GM18519 (cell line): Measurements from ENCODE around the gene CLDN3.
"Not testable (repeated sequence)": the region's sequence is repeated elsewhere in the genome, so short reads cannot be mapped to it uniquely, and the experiment has no call there.

Experiments used
- ATAC-seq: cut with Tn5 transposase; IDR thresholded peaks from one replicate; pipeline ENCODE4 v1.9.1; 2021; ENCODE audit warnings: mild to moderate bottlenecking, moderate library complexity; ENCODE audit not compliant: unreplicated experiment, low FRiP score

The CLDN3 gene

DNA sequence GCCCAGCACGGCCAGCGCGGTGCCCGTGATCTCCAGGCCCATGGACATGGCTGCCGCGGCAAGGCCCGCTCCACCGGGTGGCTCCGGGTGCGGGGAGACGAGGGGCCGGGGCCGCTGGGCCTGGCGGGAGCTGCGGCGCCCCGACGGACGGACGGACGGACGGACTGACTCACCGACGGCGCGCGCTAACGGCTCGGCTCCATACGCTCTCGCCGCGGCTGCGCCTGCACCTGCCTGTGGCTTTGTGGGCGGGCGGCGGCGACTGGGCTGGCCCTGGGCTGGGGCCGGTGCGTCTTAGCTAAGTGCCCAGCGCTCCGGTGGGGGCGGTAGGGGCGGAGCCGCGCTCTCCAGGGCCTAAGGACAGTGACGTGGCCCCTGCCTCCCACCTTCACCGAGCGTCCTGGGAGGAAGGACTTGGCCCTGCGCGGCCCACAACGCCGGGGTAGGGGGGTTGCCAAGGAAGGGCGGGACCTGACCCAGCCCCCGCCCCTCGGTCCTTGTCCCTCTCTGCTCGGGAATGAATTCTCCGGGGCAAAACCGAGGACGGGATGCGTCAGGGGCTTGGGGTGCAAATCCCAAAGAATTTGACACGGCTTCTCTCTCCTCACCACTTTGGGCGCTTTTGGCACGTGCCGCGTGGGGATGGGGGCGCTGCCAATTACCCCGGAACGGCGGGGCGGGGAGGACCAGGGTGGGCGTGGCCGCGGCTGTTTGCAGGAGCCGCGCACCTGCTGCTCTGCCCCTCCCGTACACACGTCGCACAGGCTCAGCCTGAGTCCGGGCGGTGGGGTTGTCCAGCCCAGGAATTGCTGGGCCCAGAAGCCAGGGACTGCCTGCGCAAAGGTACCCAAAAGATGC is at the start of gene CLDN3:
TSS of gene CLDN3 (minus strand) at position 269 of the 858 bp plus-strand sequence. CDS start at position 48, 221 bp downstream.
- no peak for ATAC-seq

- ATAC-seq: no peak
Observed at GRCh38 chr7:73817121-73817520, 47.1 kb upstream of the CLDN3 start.

DNA sequence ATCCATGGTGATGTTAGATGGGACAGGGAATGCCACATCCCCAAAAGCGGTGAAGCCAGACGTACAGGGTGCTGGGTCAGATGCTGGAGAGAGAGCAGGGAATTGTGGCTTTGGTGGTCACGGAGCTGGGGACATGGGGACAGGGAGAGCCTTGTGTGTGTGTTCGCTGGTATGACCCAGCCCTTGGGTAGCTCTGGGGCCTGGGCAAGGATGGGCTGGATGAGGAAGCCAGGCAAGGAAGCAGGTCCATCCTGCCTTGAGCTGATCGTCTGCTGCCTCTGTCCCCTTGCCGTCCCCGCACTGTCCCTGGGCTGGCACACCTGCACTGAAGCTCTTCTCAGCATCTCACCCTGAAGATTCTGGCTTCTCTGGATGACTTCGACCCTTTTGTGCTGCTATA is 45.4 kb upstream of the CLDN3 start:
- no peak for ATAC-seq

- ATAC-seq: no peak
Observed at GRCh38 chr7:73812996-73813395, 42.9 kb upstream of the CLDN3 start.

GRCh38 chr7:73811760-73812168 is 41.7 kb upstream of the CLDN3 start:
- ATAC-seq: no peak

DNA sequence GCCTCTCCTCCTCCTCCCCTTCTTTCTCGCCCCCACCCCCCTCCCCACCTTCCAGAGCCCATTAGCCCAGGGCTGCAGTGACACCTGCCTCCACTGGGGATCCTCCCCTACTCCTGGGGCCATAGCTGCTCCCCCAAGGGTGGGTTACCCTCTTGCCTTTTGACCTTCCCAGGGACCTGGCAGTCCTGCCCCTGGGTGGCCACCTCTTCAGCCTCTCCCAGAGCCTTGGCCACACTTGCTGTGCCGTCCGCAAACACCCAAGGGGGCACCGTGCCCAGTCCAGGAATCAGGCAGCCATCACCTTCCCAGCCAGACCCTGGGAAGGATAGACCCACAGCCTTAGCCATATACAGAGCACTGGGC is 40.9 kb upstream of the CLDN3 start:
- ATAC-seq: no peak

DNA sequence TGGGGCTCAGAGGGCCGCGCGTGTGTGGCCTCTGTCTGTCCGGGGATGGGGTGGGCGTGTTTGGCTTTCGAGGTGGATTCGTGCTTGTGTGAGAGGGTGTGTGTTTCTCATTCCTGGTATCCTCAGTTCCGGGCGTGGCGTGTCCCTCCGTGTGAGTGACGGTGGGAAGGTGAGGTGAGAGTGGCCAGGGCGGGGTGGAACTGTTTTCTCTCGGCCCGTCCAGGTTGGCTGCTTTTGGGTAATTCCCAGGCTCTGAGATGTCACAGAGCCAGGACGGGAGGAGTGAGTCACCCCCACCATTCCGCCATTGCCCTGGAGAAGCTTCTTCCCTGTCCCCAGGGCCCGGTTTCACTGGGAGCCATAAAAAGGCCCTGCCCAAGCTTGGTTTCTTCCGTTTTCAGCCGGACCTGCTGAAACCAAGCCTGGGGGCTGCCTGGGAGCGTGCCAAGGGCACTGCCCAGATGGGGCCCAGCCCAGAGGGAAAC is 39.4 kb upstream of the CLDN3 start:
- ATAC-seq: no peak

- no peak for ATAC-seq
Observed at GRCh38 chr7:73802459-73802858, 32.4 kb upstream of the CLDN3 start.

- ATAC-seq: no peak
Observed at GRCh38 chr7:73801577-73801976, 31.5 kb upstream of the CLDN3 start.

GRCh38 chr7:73799282-73800141 is 29.4 kb upstream of the CLDN3 start:
- ATAC-seq: no peak

GRCh38 chr7:73797176-73797575 is 27.1 kb upstream of the CLDN3 start:
- ATAC-seq: not testable (repeated sequence)

DNA sequence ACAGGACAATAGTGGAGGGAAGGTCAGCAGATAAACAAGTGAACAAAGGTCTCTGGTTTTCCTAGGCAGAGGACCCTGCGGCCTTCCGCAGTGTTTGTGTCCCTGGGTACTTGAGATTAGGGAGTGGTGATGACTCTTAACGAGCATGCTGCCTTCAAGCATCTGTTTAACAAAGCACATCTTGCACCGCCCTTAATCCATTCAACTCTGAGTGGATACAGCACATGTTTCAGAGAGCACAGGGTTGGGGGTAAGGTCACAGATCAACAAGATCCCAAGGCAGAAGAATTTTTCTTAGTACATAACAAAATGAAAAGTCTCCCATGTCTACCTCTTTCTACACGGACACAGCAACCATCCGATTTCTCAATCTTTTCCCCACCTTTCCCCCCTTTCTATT is 26.6 kb upstream of the CLDN3 start:
- not testable (repeated sequence) for ATAC-seq

- not testable (repeated sequence) for ATAC-seq
Observed at GRCh38 chr7:73795188-73795587, 25.1 kb upstream of the CLDN3 start.

DNA sequence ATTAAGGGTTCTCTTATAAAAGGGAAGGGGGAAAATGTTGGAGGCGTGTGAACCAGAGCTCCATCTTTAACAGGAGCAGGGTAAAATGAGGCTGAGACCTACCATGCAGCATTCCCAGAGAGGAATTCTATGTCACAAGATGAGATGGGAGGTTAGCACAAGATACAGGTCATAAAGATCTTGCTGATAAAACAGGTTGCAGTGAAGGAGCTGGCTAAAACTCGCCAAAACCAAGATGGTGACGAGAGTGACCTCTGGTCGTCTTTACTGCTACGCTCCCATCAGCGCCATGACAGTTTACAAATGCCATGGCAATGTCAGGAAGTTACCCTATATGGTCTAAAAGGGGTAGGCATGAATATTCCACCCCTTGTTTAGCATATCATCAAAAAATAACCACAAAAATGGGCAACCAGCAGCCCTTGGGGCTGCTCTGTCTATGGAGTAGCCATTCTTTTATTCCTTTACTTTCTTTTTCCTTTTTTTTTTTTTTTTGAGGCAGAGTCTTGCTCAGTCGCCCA is 21.2 kb upstream of the CLDN3 start:
- ATAC-seq: not testable (repeated sequence)

- no peak for ATAC-seq
Observed at GRCh38 chr7:73789051-73789450, 19.0 kb upstream of the CLDN3 start.

DNA sequence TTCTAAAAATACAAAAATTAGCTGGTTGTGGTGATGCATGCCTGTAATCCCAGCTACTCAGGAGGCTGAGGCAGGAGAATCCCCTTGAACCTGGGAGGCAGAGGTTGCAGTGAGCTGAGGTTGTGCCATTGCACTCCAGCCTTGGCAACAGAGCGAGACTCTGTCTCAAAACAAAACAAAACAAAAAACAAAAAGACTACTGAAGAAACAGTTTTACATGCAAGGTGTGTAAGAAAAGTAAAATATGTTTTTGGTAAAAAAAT is 17.6 kb upstream of the CLDN3 start:
- ATAC-seq: not testable (repeated sequence)

GRCh38 chr7:73786588-73786987 is 16.5 kb upstream of the CLDN3 start:
- no peak for ATAC-seq

DNA sequence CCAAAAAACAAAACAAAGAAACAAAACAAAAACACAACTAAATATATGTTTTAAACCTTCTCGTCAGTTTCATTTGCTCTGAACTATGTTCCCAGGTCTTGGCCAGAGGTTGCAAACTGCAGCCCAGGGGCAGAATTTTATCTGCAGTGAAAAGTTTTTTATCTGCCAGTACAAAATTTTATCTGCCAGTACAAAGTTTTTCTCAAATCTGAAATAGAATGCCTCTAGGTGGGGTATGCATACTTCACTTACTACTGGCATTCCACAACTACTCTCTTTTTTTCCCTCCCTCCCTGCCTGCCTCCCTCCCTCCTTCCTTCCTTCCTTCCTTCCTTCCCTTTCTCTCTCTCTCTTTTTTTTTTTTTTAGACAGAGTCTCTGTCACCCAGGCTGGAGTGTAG is 9.4 kb upstream of the CLDN3 start:
- no peak for ATAC-seq

DNA sequence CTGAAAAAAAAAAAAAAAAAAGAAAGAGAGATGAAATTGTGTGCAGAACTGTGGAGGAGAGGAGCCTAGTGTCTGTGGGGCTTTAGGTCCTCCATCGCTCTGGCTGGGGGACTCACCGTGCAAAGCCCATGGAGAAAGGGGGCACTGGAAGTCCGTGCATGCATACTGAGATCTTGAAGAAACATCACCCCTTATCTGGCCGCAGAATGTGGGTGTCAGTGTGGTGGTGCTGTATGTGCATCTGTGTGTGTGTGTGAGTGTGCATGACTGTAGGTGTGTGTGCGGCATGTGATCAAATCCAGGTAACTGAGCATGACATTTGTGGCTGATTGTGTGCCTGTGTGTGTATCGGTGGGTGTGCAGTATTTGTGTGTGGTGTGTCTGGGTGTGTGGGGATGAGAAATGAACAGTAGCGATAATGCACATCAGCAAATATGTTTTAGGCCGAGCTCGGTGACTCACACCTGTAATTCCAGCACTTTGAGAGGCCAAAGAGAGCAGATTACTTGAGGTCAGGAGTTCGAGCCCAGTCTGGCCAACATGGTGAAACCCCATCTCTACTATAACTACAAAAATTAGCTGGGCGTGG is 8.8 kb upstream of the CLDN3 start:
- ATAC-seq: no peak

GRCh38 chr7:73774923-73775322 is 4.9 kb upstream of the CLDN3 start:
- no peak for ATAC-seq
